ENCODE measurements around the gene CCDC146. TPM values are rescaled to one million over a fixed set of nuclear protein-coding genes. Genes with fewer than 3 reads are reported as not detected.

CCDC146 gene
- total RNA-seq, 6 donors from 2014 or later = 3.6 to 62.4 (median 18.7) TPM

DNA sequence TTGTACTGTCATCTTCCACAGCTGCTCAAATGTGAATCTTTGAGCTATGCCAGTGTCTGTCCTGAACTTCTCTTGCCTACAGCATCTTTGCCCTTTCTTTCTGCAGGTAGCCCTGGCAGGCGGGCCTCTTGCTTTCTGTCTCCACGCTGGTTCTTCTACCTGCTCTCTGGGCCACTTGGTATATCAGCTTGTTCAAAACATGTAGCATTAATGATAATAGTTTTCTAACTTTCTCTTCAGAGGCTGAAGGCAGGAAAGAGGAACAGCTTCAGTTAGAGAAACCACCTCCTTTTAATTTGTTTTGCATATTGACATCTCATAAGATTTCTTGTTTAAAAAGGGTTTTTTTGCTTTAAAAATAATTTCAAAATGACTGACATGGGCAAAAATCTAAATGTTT lies 78.1 kb downstream of the CCDC146 start:
- DNase-seq (no peak), ATAC-seq (ENCODE audit: low FRiP score in 2 of 2) (no peak)
- H3K27me3 ChIP-seq = no peaks in the 10 kb centered on the region
- H3K36me3 ChIP-seq = no peaks in the 10 kb centered on the region
- peak overlapping the region in 1 of 4 donors; percentile 48 for H3K4me3 ChIP-seq
- H3K4me1 ChIP-seq = peaks cover 0 to 8% (median 0%) of the 10 kb centered on the region in 4 donors
- no peak overlapping the region for H3K27ac ChIP-seq
- TF ChIP-seq POLR2A (IDR thresholded peaks at IDR 0.05) = no peak
- no peak for TF ChIP-seq POLR2AphosphoS5 (IDR thresholded peaks at IDR 0.05)
- no peak for TF ChIP-seq EP300 (IDR thresholded peaks at IDR 0.05)
- TF ChIP-seq, protein P1, sequence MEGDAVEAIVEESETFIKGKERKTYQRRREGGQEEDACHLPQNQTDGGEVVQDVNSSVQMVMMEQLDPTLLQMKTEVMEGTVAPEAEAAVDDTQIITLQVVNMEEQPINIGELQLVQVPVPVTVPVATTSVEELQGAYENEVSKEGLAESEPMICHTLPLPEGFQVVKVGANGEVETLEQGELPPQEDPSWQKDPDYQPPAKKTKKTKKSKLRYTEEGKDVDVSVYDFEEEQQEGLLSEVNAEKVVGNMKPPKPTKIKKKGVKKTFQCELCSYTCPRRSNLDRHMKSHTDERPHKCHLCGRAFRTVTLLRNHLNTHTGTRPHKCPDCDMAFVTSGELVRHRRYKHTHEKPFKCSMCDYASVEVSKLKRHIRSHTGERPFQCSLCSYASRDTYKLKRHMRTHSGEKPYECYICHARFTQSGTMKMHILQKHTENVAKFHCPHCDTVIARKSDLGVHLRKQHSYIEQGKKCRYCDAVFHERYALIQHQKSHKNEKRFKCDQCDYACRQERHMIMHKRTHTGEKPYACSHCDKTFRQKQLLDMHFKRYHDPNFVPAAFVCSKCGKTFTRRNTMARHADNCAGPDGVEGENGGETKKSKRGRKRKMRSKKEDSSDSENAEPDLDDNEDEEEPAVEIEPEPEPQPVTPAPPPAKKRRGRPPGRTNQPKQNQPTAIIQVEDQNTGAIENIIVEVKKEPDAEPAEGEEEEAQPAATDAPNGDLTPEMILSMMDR (IDR thresholded peaks at IDR 0.05) = no peak
- WGBS, 2 donors = 87 to 95% methylated on average over 2 of the region's 2 CpGs
- no peaks in the 10 kb centered on the region for H3K9me3 ChIP-seq

DNA sequence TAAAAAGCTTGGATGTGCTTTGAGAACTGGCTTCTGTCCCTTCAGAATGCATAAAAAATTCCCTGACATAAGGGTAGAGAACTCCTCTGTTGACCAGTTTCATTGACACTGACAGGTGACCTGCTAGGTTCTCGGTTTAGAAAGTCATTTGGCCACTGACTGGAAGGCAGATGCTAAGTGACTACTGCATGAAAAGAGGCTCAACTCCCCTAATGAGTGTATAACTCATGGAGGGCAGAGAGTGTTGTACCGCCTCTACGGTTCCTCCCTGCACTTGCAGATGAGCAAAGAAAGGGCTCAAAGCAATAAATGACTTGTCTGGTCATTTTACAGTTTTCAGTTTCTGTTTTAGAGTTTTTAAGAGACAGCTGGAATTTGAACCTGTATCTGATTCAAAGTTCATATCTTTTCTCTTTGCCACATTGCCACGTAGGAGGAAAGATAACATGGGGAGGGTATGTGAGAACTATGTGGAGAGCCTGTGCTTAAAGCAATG lies 80.1 kb downstream of the CCDC146 start:
- no peak for DNase-seq
- no peak for ATAC-seq (ENCODE audit: low FRiP score in 2 of 2)
- TF ChIP-seq POLR2AphosphoS5 (IDR thresholded peaks at IDR 0.05) (no peak), EP300 (IDR thresholded peaks at IDR 0.05) (no peak), POLR2A (IDR thresholded peaks at IDR 0.05) (no peak)
- TF ChIP-seq, protein P1 (IDR thresholded peaks at IDR 0.05) = no peak
- Histone ChIP-seq H3K4me1 (peaks cover 0 to 8% (median 0%) of the 10 kb centered on the region in 4 donors), H3K27ac (no peak overlapping the region), H3K27me3 (no peaks in the 10 kb centered on the region), H3K4me3 (no peak overlapping the region), H3K9me3 (no peaks in the 10 kb centered on the region), H3K36me3 (no peaks in the 10 kb centered on the region)
- 89% methylated on average over 4 of the region's 4 CpGs for WGBS, 2 donors

DNA sequence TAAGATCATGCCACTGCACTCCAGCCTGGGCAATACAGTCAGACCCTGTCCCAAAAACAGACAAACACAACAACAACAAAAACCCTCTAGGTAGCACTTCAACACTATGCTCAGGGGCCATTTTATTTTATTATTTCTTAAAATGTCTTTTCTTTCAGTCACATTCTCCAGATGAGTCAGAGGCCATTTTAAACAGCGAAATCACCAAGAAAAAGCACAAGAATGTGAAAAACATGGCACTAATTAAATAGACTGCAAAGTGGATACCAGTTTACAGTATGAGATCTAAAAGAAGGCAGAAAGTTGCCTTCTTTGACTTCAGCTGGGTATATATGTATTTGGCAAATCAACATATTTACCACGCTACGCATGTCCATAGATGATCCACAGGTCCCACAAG lies 83.3 kb downstream of the CCDC146 start:
- TF ChIP-seq, protein P1 (IDR thresholded peaks at IDR 0.05) = no peak
- TF ChIP-seq POLR2A (IDR thresholded peaks at IDR 0.05) (no peak), POLR2AphosphoS5 (IDR thresholded peaks at IDR 0.05) (no peak), EP300 (IDR thresholded peaks at IDR 0.05) (no peak)
- WGBS, 2 donors = 95 to 97% methylated on average over 3 of the region's 3 CpGs

DNA sequence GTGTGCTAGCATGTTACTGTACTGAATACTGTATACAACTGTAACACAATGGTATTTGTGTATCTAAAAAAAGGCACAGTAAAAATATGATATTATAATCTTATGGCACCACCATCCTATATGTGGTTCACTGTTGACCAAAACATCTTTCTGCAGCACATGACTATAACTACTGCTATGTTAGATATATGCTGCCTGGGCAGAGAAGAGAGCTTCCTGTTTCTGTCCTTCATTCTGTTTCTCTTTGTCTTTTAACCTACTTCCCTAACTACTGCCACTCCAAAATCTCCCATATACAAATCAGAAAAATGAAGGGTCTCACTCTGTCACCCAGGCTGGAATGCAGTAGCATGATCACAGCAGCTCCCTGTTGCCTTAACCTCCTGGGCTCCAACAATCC lies 86.0 kb downstream of the CCDC146 start:
- DNase-seq (no peak), ATAC-seq (ENCODE audit: low FRiP score in 2 of 2) (no peak)
- Histone ChIP-seq H3K9me3 (peaks cover 7 to 14% (median 11%) of the 10 kb centered on the region in 4 donors), H3K27ac (no peak overlapping the region), H3K4me1 (no peaks in the 10 kb centered on the region), H3K4me3 (no peak overlapping the region), H3K36me3 (no peaks in the 10 kb centered on the region), H3K27me3 (no peaks in the 10 kb centered on the region)
- TF ChIP-seq POLR2AphosphoS5 (IDR thresholded peaks at IDR 0.05) (no peak), POLR2A (IDR thresholded peaks at IDR 0.05) (no peak), EP300 (IDR thresholded peaks at IDR 0.05) (no peak)
- TF ChIP-seq, protein P1 (IDR thresholded peaks at IDR 0.05) = no peak

More for the DNA sequence above, 83.3 kb downstream of the CCDC146 start:
- Histone ChIP-seq H3K4me1 (no peaks in the 10 kb centered on the region), H3K36me3 (no peaks in the 10 kb centered on the region), H3K27me3 (no peaks in the 10 kb centered on the region), H3K9me3 (peaks cover 7 to 14% (median 11%) of the 10 kb centered on the region in 4 donors), H3K27ac (no peak overlapping the region), H3K4me3 (no peak overlapping the region)
- DNase-seq (no peak), ATAC-seq (ENCODE audit: low FRiP score in 2 of 2) (no peak)

DNA sequence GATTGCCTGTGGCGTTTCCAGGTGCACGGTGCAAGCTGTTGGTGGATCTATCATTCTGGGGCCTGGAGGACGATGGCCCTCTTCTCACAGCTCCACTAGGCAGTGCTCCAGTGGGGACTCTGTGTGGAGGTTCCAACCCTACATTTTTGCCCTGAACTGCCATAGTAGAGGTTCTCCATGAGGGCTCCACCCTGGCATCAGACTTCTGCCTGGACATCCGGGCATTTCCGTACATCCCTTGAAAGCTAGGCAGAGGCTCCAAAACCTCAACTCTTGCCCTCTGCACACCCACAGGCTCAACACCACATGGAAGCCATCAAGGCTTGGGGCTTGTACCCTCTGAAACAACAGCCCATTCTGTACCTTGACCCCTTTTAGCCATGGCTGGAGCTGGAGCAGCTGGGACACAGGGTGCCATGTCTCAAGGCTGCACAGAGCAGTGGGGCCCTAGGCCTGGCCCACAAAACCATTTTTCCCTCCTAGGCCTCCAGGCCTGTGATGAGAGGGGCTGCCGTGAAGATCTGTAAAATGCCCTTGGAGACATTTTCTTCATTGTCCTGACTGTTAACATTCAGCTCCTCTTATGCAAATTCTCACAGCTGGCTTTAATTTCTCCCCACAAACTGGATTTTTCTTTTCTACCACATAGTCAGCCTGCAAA lies 87.2 kb downstream of the CCDC146 start:
- Histone ChIP-seq H3K9me3 (peaks cover 7 to 14% (median 11%) of the 10 kb centered on the region in 4 donors), H3K27ac (no peak overlapping the region), H3K27me3 (no peaks in the 10 kb centered on the region), H3K4me1 (no peaks in the 10 kb centered on the region), H3K36me3 (no peaks in the 10 kb centered on the region), H3K4me3 (no peak overlapping the region)
- TF ChIP-seq POLR2A (IDR thresholded peaks at IDR 0.05) (no peak), POLR2AphosphoS5 (IDR thresholded peaks at IDR 0.05) (no peak), EP300 (IDR thresholded peaks at IDR 0.05) (no peak)
- TF ChIP-seq, protein P1 (IDR thresholded peaks at IDR 0.05) = no peak
- ATAC-seq (ENCODE audit: low FRiP score in 2 of 2) (no peak), DNase-seq (no peak)
- 91 to 93% methylated on average over 4 to 6 of the region's 6 CpGs for WGBS, 2 donors

Data from upper lobe of left lung (tissue), 6 donors.